ENCODE measurements around the gene CAPZB.

GRCh38 chr1:19407494-19408096 is 77.7 kb downstream of the CAPZB start:
- TF ChIP-seq EZH2 (IDR thresholded peaks at IDR 0.05; ENCODE audit: insufficient read depth, poor library complexity, severe bottlenecking) (no peak), EZH2phosphoT487 (IDR thresholded peaks at IDR 0.05; ENCODE audit: insufficient read depth, low read depth) (no peak)
